Heart left ventricle (tissue), 16 donors: ENCODE data around the gene TMEM72. TPM values are rescaled to one million over a fixed set of nuclear protein-coding genes. Genes with fewer than 3 reads are reported as not detected.

Source experiments
- ATAC-seq, 4 donors: fragments of 200-7000 bp; cut with Tn5 transposase; one replicate each; pipeline ENCODE4 v1.9.1; 2020 to 2022; ENCODE audit warnings: moderate library complexity in 4 of 4, mild to moderate bottlenecking in 3 of 4, moderate number of reproducible peaks in 1 of 4
- DNase-seq, 5 donors: peaks; one replicate each; pipeline ENCODE4 v3.0.0-alpha.2; 2020
- H3K27ac ChIP-seq, 12 donors: fragments of 200-600 bp; sonication (generic) in 4 of 12; one replicate each; pipeline versions ENCODE4 v1.5.0 to v1.8.0; 2016 to 2022; ENCODE audit warnings: mild to moderate bottlenecking in 2 of 12
- H3K27me3 ChIP-seq, 9 donors: fragments of 200-600 bp; sonication (generic) in 2 of 9; one replicate each; pipeline versions ENCODE4 v1.5.1 to v1.8.0; 2016 to 2022; ENCODE audit warnings: mild to moderate bottlenecking in 3 of 9
- H3K36me3 ChIP-seq, 9 donors: fragments of 200-600 bp; sonication (generic) in 2 of 9; one replicate each; pipeline versions ENCODE4 v1.5.0 to v1.8.0; 2018 to 2022; ENCODE audit warnings: mild to moderate bottlenecking in 2 of 9
- H3K4me1 ChIP-seq, 12 donors: fragments of 200-600 bp; sonication (generic) in 4 of 12; one replicate each; pipeline versions ENCODE4 v1.5.0 to v1.8.0; 2016 to 2022; ENCODE audit warnings: mild to moderate bottlenecking in 3 of 12
- H3K4me3 ChIP-seq, 12 donors: fragments of 200-600 bp; sonication (generic) in 4 of 12; one replicate each; pipeline versions ENCODE4 v1.5.0 to v1.8.0; 2017 to 2022; ENCODE audit warnings: mild to moderate bottlenecking in 9 of 12, moderate library complexity in 4 of 12
- H3K9me3 ChIP-seq, 12 donors: fragments of 200-600 bp; sonication (generic) in 4 of 12; one replicate each; pipeline versions ENCODE4 v1.5.0 to v1.8.0; 2016 to 2022; ENCODE audit warnings: mild to moderate bottlenecking in 1 of 12
- CTCF ChIP-seq, 12 donors: fragments of 200-600 bp; sonication (generic) in 4 of 12; IDR thresholded peaks; one replicate each; pipeline versions ENCODE4 v1.5.0 to v1.8.0; 2018 to 2022; ENCODE audit warnings: antibody characterized with exemption in 12 of 12, mild to moderate bottlenecking in 5 of 12
- POLR2A ChIP-seq, 2 donors: fragments of 450-650 bp; IDR thresholded peaks; one replicate each; pipeline ENCODE4 v1.6.1; 2017; ENCODE audit warnings: antibody characterized with exemption in 2 of 2, mild to moderate bottlenecking in 2 of 2, moderate library complexity in 2 of 2
- WGBS, 4 donors: extraction: QIAGEN DNeasy Blood & Tissue Kit in 2 of 4; methylation state at CpG; one replicate each; pipeline versions ENCODE4 v1.1.5 to v1.1.7; 2013 to 2018; 5-methylcytosine and 5-hydroxymethylcytosine counted together
- intact Hi-C, 10 donors: fragments of 100-400 bp; cut with DNase I; formaldehyde crosslinking; loops; one replicate each; pipeline versions ENCODE4 v1.11.1 to v1.14.2; 2022
- polyA plus RNA-seq, 2 donors: library from polyadenylated mRNA; stranded (reverse); fragments of 200-250 nt; gene quantifications; one replicate each; pipeline ENCODE4 v1.2.3, GENCODE V29; 2013
- total RNA-seq, 9 donors: library from RNA; depleted of rRNA in 2 of 9; stranded (reverse); fragments of >200 nt in 2 of 9; fragmentation: NEBNext Ultra II Directional in 3 of 9; extraction: Animal tissue kit (Norgen Biotek cat#: 25700) in 3 of 9; gene quantifications; one replicate each; pipeline versions ENCODE4 v1.1.0 to v1.2.4, GENCODE V29; 2016 to 2023
- donor health status: ischemic (EF 13 %, LVEDD 7.1; RV severe dilation, severe dysfunction).
- donor health status: healthy with polysubstance abuse.
- donor health status: DM: no; HTN: yes; CAD: no.
- donor health status: DM: no; HTN: no; CAD: no.
- donor health status: ischemic (EF 25% LVEDD 6.9; RV normal size, moderate dysfunction).
- donor health status: ischemic (EF 25% LVEDD 5.7; RV mildly dilated, moderate dysfunction).
- donor health status: healthy.
- donor health status: DM: yes; HTN: yes; CAD: no.
- donor health status: ischemic (EF 35%, LVEDD 5.7; RV mildly dilated, moderate dysfunction).
- donor health status: nonischemic (EF 11% LVEDD 7.7; RV severe dilation, severe dysfunction).
- donor health status: DM: yes; HTN: yes; CAD: no.
- donor health status: PGD.
- donor health status: ischemic (EF 29% LVEDD 5.4; RV normal size, mild dysfunction).
- donor health status: nonischemic (EF 23%, LVEDD 6.1; RV moderate dilation, normal function).

Gene TMEM72
- total and polyA plus RNA-seq, 11 donors: 0.15 to 0.27 TPM; not detected in 9

- DNase-seq (no peak), ATAC-seq (no peak)
- H3K27me3 ChIP-seq: no peaks in the 10 kb centered on the region
- H3K9me3 ChIP-seq: no peaks in the 10 kb centered on the region
- peak overlapping the region in 11 of 12 donors; percentile 31 to 72 (median 67) for H3K27ac ChIP-seq
- TF ChIP-seq POLR2A (IDR thresholded peaks at IDR 0.05): no peak
- no peak for TF ChIP-seq CTCF (IDR thresholded peaks at IDR 0.05)
- intact Hi-C loops: loop anchor here in 1 of 10 donors (2.0 kb wide), 1 partner anchor 39 kb away; no protein-coding TSS in a partner anchor
- WGBS, 4 donors: 26 to 46% (median 38%) methylated on average over 3 of the region's 3 CpGs
- no peaks in the 10 kb centered on the region for H3K36me3 ChIP-seq
- H3K4me1 ChIP-seq: peaks cover 0 to 63% (median 39%) of the 10 kb centered on the region in 12 donors
- no peak overlapping the region for H3K4me3 ChIP-seq
These were observed 24.8 kb downstream of the TMEM72 start for GRCh38 chr10:44935966-44936295.

GRCh38 chr10:44936314-44936975 is 25.3 kb downstream of the TMEM72 start:
- intact Hi-C loops: no loop called here
- peak in 1 of 5 donors; percentile 11 for DNase-seq
- no peaks in the 10 kb centered on the region for H3K27me3 ChIP-seq
- H3K4me3 ChIP-seq: no peak overlapping the region
- H3K36me3 ChIP-seq: no peaks in the 10 kb centered on the region
- H3K27ac ChIP-seq: peak overlapping the region in 10 of 12 donors; percentile 31 to 72 (median 68)
- no peak for TF ChIP-seq POLR2A (IDR thresholded peaks at IDR 0.05)
- TF ChIP-seq CTCF (IDR thresholded peaks at IDR 0.05): no peak
- peaks cover 0 to 63% (median 39%) of the 10 kb centered on the region in 12 donors for H3K4me1 ChIP-seq
- 82 to 92% (median 89%) methylated on average over 7 of the region's 7 CpGs for WGBS, 4 donors
- no peak for ATAC-seq
- peaks cover 0 to 3% (median 0%) of the 10 kb centered on the region in 12 donors for H3K9me3 ChIP-seq

- H3K36me3 ChIP-seq: no peaks in the 10 kb centered on the region
- peaks cover 0 to 61% (median 38%) of the 10 kb centered on the region in 12 donors for H3K4me1 ChIP-seq
- H3K9me3 ChIP-seq: peaks cover 0 to 3% (median 0%) of the 10 kb centered on the region in 12 donors
- peak overlapping the region in 1 of 12 donors; percentile 71 for H3K27ac ChIP-seq
- H3K27me3 ChIP-seq: no peaks in the 10 kb centered on the region
- TF ChIP-seq CTCF (IDR thresholded peaks at IDR 0.05) (no peak), POLR2A (IDR thresholded peaks at IDR 0.05) (no peak)
- DNase-seq (peak in 2 of 5 donors; percentile 10 to 51), ATAC-seq (no peak)
- no peak overlapping the region for H3K4me3 ChIP-seq
- 85 to 88% (median 87%) methylated on average over 9 of the region's 9 CpGs for WGBS, 4 donors
- intact Hi-C loops: no loop called here
These were observed 26.3 kb downstream of the TMEM72 start for GRCh38 chr10:44937196-44938005.

- DNase-seq (peak in 1 of 5 donors; percentile 4), ATAC-seq (no peak)
- H3K9me3 ChIP-seq: peaks cover 0 to 4% (median 0%) of the 10 kb centered on the region in 12 donors
- H3K4me1 ChIP-seq: peaks cover 0 to 47% (median 26%) of the 10 kb centered on the region in 12 donors
- no peaks in the 10 kb centered on the region for H3K36me3 ChIP-seq
- 78 to 94% (median 85%) methylated on average over 7 of the region's 7 CpGs for WGBS, 4 donors
- H3K27me3 ChIP-seq: no peaks in the 10 kb centered on the region
- H3K27ac ChIP-seq: peak overlapping the region in 1 of 12 donors; percentile 70
- intact Hi-C loops: no loop called here
- no peak overlapping the region for H3K4me3 ChIP-seq
- TF ChIP-seq CTCF (IDR thresholded peaks at IDR 0.05): no peak
- TF ChIP-seq POLR2A (IDR thresholded peaks at IDR 0.05): no peak
These were observed 27.8 kb downstream of the TMEM72 start for GRCh38 chr10:44938956-44939355.
